ENCODE results near the gene MUC21.

MUC21 gene

GRCh38 chr6:30954631-30955366 lies 28.7 kb upstream of the MUC21 start:
- DNase-seq (ENCODE audit: low read depth), result no peak
- TF ChIP-seq CTCF (conservative IDR thresholded peaks at IDR 0.05; ENCODE audit: low read depth, low read length), result no peak
- H3K4me3 ChIP-seq (ENCODE audit: low read depth, low read length), result peak overlapping the region; percentile 57

GRCh38 chr6:30955367-30956042 lies 28.0 kb upstream of the MUC21 start:
- H3K4me3 ChIP-seq (ENCODE audit: low read depth, low read length), result peak overlapping the region; percentile 57
- no peak for TF ChIP-seq CTCF (conservative IDR thresholded peaks at IDR 0.05; ENCODE audit: low read depth, low read length)
- peak; percentile 39 for DNase-seq (ENCODE audit: low read depth)

GRCh38 chr6:30957716-30958115 lies 25.8 kb upstream of the MUC21 start:
- TF ChIP-seq CTCF (conservative IDR thresholded peaks at IDR 0.05; ENCODE audit: low read depth, low read length), result no peak
- DNase-seq (ENCODE audit: low read depth), result no peak
- no peak overlapping the region for H3K4me3 ChIP-seq (ENCODE audit: low read depth, low read length)

GRCh38 chr6:30960907-30961673 lies 22.4 kb upstream of the MUC21 start:
- no peak overlapping the region for H3K4me3 ChIP-seq (ENCODE audit: low read depth, low read length)
- no peak for TF ChIP-seq CTCF (conservative IDR thresholded peaks at IDR 0.05; ENCODE audit: low read depth, low read length)
- DNase-seq (ENCODE audit: low read depth), result peak; percentile 50

- TF ChIP-seq CTCF (conservative IDR thresholded peaks at IDR 0.05; ENCODE audit: low read depth, low read length), result no peak
Observed at GRCh38 chr6:30962716-30963115, 20.8 kb upstream of the MUC21 start.

GRCh38 chr6:30963641-30964040 lies 19.9 kb upstream of the MUC21 start:
- peak; percentile 18 for DNase-seq (ENCODE audit: low read depth)
- no peak for TF ChIP-seq CTCF (conservative IDR thresholded peaks at IDR 0.05; ENCODE audit: low read depth, low read length)
- H3K4me3 ChIP-seq (ENCODE audit: low read depth, low read length), result no peak overlapping the region

More at GRCh38 chr6:30962716-30963115, 20.8 kb upstream of the MUC21 start:
- no peak for DNase-seq (ENCODE audit: low read depth)
- H3K4me3 ChIP-seq (ENCODE audit: low read depth, low read length), result no peak overlapping the region

Data from choroid plexus epithelial cell (primary cell).